ENCODE data around the gene SNTB2.

The SNTB2 gene

DNA sequence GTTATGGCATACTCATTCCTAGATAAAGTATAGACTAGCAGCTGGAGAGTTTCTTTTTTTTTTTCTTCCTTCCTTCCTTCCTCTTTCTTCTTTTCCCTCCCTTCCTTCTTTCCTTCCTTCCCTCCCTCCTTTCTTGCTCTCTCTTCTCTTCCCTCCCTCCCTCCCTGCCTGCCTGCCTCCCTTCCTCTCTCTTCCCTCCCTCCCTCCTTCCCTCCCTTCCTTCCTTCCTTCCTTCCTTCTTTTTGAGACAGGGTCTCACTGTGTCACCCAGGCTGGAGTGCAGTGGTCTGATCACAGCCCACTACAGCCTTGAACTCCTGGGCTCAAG, 7.0 kb upstream of the SNTB2 start:
- DNase-seq (ENCODE audit: low read depth): no peak

DNA sequence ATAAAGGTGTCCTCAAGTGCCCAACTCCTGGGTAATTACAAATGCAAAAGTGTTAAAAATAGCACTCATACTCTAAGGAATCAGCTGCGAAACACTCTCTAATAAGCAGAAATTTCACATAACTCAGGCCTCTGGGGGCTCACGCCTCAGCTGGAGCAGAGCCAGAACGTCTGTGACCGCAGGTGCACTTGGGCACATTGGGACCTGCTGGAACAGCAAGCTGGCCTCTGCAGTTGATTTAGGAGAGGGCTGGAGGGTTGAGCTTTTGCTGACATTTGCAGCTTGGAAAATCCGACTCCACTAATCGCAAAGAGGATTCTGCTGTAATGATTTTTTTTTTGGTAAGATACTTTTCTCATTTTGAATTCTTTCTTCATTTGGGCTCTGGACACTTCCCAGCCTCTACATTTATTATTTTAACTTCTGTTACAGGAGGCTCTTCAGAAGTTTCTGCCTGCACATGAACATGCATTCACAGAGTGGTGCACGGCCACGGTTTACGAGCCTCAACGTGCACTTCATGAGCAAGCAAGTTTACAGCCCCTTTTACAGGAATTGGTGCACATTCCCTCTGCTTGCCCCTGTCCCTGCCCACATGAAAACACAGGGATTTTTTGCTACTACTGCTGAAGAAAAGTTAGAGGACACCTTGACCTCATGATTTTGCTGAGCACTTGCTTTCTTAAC, 4.1 kb upstream of the SNTB2 start:
- no peak for DNase-seq (ENCODE audit: low read depth)

DNA sequence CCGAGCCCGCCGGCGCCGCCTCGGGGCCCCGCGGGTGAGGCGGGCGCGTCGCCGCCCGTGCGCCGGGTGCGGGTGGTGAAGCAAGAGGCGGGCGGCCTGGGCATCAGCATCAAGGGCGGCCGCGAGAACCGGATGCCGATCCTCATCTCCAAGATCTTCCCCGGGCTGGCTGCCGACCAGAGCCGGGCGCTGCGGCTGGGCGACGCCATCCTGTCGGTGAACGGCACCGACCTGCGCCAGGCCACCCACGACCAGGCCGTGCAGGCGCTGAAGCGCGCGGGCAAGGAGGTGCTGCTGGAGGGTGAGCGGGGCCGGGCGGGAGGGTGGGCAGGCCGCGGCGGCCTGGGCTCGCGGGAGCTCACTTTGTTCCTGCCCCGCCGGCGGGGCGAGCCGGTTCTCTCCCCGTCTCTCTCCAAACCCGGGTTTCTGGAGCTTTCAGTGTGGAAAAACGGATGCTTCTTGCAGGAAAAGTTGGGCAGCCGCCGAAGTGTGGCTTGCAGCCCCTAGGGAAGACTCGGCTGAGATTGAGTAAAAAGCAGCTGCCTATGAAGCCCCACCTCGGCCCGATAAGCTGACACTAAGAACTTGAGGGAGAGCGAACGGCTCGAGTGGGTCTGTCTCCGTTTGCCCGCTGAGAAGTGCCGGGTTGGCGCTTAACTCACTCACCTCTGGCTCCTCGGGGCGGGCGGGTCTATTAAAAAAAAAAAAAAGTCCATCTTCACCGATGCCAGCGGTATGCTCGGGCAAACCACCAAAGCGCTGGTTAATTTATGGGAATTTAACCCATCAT, 677 bp downstream of the SNTB2 start:
- peak; percentile 28 for DNase-seq (ENCODE audit: low read depth)

DNA sequence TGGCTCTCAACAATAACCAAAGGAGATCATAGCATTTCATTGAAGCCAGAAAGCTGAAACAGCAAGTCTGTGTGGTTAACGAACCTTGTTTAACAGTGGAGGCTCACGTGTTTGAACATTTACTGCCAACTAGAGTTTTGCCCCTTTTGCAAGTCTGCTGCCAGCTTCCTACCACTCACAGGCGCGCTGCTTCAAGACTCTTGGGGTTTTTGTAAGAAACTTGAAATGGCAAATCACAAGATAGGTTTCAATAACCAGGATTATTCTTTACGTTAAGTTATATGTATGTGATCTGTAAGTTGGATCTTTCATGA, 1.2 kb downstream of the SNTB2 start:
- no peak for DNase-seq (ENCODE audit: low read depth)

DNA sequence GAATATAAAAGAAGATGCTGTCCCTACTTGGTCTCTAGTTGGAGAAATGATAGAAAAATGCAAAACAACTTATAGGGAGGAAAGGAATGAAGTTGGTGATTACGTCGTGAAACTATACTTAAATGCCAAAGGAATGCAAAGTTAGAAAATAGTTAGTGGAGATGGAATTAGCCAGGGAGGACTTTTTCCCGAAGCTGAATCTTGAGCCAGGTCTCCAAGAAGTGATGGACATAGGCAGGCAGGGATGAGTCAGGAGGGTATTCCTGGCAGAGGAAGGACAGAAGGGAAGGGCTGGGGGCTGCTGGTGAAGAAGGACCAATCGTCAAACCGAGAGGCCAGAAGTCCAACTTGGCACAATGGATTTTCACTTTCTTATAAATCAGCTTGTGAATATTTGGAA, 1.8 kb downstream of the SNTB2 start:
- no peak for DNase-seq (ENCODE audit: low read depth)

DNA sequence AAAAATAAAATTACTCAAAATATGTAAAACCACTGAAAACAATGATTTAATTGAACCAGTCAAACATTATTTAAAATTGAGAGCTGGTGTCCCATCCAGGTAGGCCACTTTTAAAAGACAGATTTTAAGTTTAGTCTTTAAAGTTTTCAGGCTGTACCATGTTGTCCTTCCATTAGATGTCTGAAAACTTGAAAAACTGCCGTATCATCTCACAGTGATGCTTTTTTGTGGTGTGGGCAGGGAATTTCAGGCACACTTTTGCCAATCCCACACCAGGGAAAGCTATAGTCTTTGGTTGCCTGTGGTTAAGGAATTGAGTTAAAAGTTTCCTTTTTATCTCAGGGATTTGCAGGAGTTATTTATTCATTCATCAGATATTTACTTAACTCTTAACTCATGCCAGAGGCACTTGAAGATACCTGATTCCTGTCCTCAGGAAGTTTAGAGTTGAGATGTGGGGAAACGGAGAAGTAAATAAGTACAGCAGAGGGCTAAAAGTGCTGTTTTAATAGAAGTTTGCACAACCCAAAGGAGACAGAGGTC, 3.2 kb downstream of the SNTB2 start:
- no peak for DNase-seq (ENCODE audit: low read depth)

GRCh38 chr16:69190598-69190997, 3.6 kb downstream of the SNTB2 start:
- DNase-seq (ENCODE audit: low read depth): no peak

GRCh38 chr16:69191136-69191535, 4.2 kb downstream of the SNTB2 start:
- DNase-seq (ENCODE audit: low read depth): no peak

GRCh38 chr16:69193855-69194254, 6.9 kb downstream of the SNTB2 start:
- no peak for DNase-seq (ENCODE audit: low read depth)

GRCh38 chr16:69194488-69194887, 7.5 kb downstream of the SNTB2 start:
- DNase-seq (ENCODE audit: low read depth): no peak

DNA sequence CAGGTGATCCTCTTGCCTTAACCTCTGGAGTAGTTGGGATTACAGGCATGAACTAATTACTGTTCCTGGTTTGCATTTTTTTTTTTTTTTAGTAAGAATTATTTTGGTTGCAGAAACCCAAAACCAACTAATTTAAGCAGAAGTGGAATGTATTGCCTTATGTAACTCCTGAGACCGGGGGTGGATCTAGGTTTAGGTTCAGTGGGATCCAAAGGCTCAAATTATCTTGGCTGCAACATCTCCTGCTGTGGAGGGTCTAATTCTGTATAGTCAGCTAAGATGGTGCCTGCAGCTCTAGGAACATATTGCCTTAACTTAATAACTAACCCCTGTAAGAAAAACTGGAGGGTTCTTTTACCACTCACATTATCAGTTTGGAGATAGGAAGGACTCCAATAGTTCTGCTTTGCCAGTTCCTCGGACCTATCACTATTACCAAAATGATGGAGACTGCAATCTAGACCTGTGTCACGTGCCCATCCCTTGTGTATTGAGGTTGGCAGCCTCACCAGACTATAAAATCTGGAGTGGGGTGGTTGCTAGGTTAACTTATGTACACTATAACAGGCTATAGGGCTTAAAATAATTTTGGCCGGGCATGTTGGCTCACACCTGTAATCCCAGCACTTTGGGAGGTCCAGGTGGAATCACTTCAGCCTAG, 8.5 kb downstream of the SNTB2 start:
- no peak for DNase-seq (ENCODE audit: low read depth)

DNA sequence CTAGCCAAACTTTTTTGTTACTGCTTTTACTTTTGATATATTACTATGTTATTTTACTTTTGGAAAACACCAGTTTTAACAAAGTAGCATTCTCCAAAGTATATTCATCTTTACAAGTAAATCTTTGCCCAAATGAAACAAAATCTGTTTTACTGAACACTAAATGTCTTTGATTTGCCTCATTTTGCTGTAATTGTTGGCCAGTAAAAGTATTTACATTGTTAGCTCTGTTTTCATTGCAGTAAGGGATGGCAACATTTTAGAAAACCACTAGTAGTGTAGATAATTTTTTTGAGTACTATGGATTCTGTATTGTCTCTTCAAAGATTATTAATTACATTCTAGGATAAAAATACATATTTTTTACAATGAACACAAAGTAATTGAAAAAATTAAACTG, 10.6 kb downstream of the SNTB2 start:
- no peak for DNase-seq (ENCODE audit: low read depth)

- DNase-seq (ENCODE audit: low read depth): no peak
Measured at GRCh38 chr16:69199382-69199781, 12.4 kb downstream of the SNTB2 start.

GRCh38 chr16:69201291-69201690, 14.3 kb downstream of the SNTB2 start:
- no peak for DNase-seq (ENCODE audit: low read depth)

- no peak for DNase-seq (ENCODE audit: low read depth)
Measured at GRCh38 chr16:69201787-69202186, 14.8 kb downstream of the SNTB2 start.

DNA sequence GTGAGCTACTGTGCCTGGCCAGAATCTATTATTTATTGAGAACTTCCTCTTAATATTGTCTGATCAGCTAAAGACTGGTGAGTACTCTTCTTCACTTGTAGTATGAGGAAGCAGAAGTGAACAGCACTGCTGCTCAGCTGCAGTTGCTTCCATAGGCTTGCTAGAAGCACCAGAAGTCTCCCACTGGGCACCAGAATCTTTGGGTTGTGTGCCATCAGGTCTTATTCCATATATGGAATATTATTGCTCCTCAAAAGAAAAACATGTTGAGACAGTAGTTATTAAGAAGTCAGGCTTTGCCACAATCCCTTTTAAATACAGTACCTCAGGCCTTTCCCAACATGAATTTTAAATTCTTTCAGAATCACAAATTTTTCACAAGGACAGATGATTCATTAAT, 17.2 kb downstream of the SNTB2 start:
- DNase-seq (ENCODE audit: low read depth): no peak

- no peak for DNase-seq (ENCODE audit: low read depth)
Measured at GRCh38 chr16:69209735-69210134, 22.8 kb downstream of the SNTB2 start.

- DNase-seq (ENCODE audit: low read depth): no peak
Measured at GRCh38 chr16:69217433-69217832, 30.5 kb downstream of the SNTB2 start.

DNA sequence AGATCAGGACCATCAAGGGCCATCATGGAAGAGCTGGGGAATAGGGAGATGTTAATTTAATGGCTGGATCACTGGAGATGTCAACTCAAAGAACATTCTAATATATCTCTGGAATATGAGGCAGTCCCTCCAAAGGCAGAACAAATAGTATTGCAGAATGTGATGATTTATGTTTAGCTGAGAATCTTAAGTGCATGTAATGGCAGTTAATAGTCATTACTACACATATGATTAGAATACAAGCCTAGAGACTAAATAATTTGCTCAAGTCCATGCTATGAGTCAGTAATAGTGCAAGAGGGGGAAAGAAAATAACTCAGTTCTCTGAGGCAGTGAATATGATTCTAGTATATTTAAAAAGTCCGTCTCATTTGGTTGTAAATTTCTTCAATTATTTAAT, 32.3 kb downstream of the SNTB2 start:
- no peak for DNase-seq (ENCODE audit: low read depth)

- DNase-seq (ENCODE audit: low read depth): no peak
Measured at GRCh38 chr16:69223882-69224281, 36.9 kb downstream of the SNTB2 start.

DNA sequence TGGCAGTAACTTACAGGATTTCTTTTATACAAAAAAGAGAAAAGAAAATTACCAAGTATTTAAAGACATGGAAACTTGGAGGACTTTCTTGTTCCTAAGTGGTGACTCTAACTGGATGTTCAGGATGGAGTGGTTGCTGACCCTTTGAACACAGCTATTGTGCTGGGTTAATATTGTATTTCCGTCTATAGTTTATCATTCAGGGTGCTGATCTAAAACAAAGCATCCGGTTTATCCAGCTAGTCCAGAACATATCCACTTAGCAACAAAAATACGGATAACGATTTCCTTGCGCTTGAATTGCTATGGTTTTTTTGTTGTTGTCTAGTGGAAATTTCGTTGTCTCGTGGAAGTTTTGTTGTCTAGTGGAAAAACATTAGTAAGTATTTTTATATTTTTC, 38.2 kb downstream of the SNTB2 start:
- no peak for DNase-seq (ENCODE audit: low read depth)

GRCh38 chr16:69233124-69233523, 46.2 kb downstream of the SNTB2 start:
- no peak for DNase-seq (ENCODE audit: low read depth)

GRCh38 chr16:69234460-69234859, 47.5 kb downstream of the SNTB2 start:
- DNase-seq (ENCODE audit: low read depth): no peak
